Measurements from ENCODE around the gene SBF2. TPM values are rescaled to one million over a fixed set of nuclear protein-coding genes. Genes with fewer than 3 reads are reported as not detected.

The SBF2 gene
- total and polyA plus RNA-seq, 2 of the 13 experiments (the other 11 are each of a cell fraction or from before 2014, with no cell fraction given): 24.0 to 45.8 TPM

DNA sequence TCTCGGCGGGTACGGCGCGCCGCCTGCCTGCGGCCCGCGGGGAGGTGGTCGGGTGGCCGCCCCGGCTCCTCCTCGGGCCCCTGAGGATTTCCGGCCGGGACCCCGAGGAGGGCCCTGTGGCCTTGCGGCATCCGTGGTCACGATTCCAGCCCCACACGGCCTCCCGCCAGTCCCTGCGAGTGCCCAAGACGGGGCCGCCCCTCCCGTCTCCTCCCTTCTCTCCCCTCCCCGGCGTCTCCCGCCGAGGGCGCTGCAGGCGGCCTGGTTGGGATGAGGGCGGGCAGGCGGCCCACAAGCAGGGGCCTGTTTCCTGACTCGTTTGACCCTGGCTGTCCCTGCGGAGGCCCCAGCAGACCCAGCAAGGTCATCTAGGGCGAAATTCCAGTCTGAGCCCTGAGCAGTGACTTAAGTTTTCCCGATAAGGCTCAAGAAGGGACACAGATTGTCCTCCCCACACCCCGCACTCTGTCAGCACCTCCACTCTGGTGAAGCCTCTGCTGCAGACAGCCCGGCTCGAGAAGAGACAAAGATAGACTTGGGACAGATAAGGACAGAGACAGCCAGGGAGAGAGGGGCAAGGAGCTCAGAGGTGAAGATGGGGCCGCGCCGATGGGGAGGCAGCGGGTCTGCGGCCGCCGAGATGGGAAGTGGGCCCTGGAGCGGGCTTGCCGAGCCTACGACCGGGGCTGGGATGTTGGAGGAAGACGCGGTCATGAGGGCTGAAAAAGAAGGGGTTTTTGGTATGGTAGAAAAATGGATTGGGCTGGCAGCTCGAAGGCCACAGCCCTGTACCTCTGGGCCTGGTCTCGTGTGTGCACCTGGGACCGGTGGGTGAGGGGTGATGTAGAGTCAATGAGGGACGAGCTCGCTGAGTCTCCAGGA, 535.1 kb downstream of the SBF2 start (continued):
- TF ChIP-seq, protein P1, sequence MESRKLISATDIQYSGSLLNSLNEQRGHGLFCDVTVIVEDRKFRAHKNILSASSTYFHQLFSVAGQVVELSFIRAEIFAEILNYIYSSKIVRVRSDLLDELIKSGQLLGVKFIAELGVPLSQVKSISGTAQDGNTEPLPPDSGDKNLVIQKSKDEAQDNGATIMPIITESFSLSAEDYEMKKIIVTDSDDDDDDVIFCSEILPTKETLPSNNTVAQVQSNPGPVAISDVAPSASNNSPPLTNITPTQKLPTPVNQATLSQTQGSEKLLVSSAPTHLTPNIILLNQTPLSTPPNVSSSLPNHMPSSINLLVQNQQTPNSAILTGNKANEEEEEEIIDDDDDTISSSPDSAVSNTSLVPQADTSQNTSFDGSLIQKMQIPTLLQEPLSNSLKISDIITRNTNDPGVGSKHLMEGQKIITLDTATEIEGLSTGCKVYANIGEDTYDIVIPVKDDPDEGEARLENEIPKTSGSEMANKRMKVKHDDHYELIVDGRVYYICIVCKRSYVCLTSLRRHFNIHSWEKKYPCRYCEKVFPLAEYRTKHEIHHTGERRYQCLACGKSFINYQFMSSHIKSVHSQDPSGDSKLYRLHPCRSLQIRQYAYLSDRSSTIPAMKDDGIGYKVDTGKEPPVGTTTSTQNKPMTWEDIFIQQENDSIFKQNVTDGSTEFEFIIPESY (CRISPR knock-in tag; IDR thresholded peaks at IDR 0.05): no peak
- TF ChIP-seq POLR2G (IDR thresholded peaks at IDR 0.05; ENCODE audit: low read depth, low read length): peak; percentile 66
- peak; percentile 76; the same call in 1 of the 2 replicates for TF ChIP-seq GABPB1 (CRISPR knock-in tag; IDR thresholded peaks at IDR 0.05)
- TF ChIP-seq FOSL2 (CRISPR knock-in tag; IDR thresholded peaks at IDR 0.05): 0 out of 2 replicates have a peak, but pooled peaks have one; percentile 29
- no peak for TF ChIP-seq ZNF260 (CRISPR knock-in tag; IDR thresholded peaks at IDR 0.05; ENCODE audit: borderline replicate concordance, low read depth)
- TF ChIP-seq NR1H2 (CRISPR knock-in tag; IDR thresholded peaks at IDR 0.05; ENCODE audit: borderline replicate concordance, low read depth): peak; percentile 37; the same call in 1 of the 2 replicates
- TF ChIP-seq ELF4 (CRISPR knock-in tag; IDR thresholded peaks at IDR 0.05; ENCODE audit: borderline replicate concordance): no peak
- TF ChIP-seq ZNF841 (CRISPR knock-in tag; IDR thresholded peaks at IDR 0.05; ENCODE audit: borderline replicate concordance): no peak
- TF ChIP-seq FOXA3 (CRISPR knock-in tag; IDR thresholded peaks at IDR 0.05): 0 out of 2 replicates have a peak, but pooled peaks have one; percentile 30
- no peak for TF ChIP-seq ZNF616 (CRISPR knock-in tag; IDR thresholded peaks at IDR 0.05; ENCODE audit: low read depth)
- no peak; the same call in 1 of the 2 replicates for TF ChIP-seq ZBTB38 (CRISPR knock-in tag; IDR thresholded peaks at IDR 0.05)
- 0 out of 2 replicates have a peak, but pooled peaks have one; percentile 18 for TF ChIP-seq ZNF33A (CRISPR knock-in tag; IDR thresholded peaks at IDR 0.05; ENCODE audit: borderline replicate concordance)
- TF ChIP-seq ZNF704 (CRISPR knock-in tag; IDR thresholded peaks at IDR 0.05; ENCODE audit: borderline replicate concordance): peak; percentile 83; the same call in 1 of the 2 replicates
- TF ChIP-seq ZNF687 (CRISPR knock-in tag; IDR thresholded peaks at IDR 0.05): peak; percentile 92
- peak; percentile 59 for TF ChIP-seq MEIS1 (CRISPR knock-in tag; IDR thresholded peaks at IDR 0.05; ENCODE audit: borderline replicate concordance)
- no peak for TF ChIP-seq ZMAT3 (CRISPR knock-in tag; conservative IDR thresholded peaks at IDR 0.05)
- no peak for TF ChIP-seq CSRNP2 (CRISPR knock-in tag; conservative IDR thresholded peaks at IDR 0.05; ENCODE audit: low read depth)
- TF ChIP-seq RAD21 (CRISPR knock-in tag; IDR thresholded peaks at IDR 0.05): no peak; the same call in 1 of the 2 replicates
- 0 out of 2 replicates have a peak, but pooled peaks have one; percentile 34 for TF ChIP-seq ZKSCAN5 (CRISPR knock-in tag; IDR thresholded peaks at IDR 0.05)
